ENCODE data around the gene PRCD.
A peak's percentile ranks its signal among the peaks of the same experiment; 100 is the strongest.
"Not testable (repeated sequence)": the region's sequence is repeated elsewhere in the genome, so short reads cannot be mapped to it uniquely, and the experiment has no call there.

Gene PRCD

DNA sequence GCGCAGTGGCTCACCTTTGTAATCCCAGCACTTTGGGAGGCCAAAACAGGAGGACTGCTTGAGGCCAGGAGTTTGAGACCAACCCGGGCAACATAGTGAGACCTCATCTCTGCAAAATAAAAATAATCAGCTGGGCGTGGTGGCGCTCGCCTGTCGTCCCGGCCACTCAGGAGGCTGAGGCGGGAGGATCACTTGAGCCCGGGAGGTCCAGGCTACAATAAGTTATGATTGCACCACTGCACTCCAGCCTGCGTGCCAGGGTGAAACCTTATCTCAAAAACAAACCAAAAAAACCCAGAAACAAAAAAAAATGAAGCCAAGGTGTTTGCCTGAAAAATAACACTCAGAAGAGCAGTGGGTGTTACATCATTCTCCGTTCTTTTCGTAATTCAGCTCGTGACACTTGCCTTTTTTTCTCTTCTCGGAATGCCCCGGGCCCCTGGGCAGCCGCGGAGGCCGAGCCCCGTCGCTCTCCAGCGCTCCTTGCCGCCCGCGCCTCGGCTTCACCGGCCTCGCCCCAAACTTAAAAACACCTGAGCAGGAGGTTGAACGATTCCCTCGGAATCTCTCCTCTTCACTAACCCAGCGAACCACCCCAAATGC, 17.0 kb downstream of the PRCD start:
- DNase-seq (ENCODE audit: low spot score) = no peak

DNA sequence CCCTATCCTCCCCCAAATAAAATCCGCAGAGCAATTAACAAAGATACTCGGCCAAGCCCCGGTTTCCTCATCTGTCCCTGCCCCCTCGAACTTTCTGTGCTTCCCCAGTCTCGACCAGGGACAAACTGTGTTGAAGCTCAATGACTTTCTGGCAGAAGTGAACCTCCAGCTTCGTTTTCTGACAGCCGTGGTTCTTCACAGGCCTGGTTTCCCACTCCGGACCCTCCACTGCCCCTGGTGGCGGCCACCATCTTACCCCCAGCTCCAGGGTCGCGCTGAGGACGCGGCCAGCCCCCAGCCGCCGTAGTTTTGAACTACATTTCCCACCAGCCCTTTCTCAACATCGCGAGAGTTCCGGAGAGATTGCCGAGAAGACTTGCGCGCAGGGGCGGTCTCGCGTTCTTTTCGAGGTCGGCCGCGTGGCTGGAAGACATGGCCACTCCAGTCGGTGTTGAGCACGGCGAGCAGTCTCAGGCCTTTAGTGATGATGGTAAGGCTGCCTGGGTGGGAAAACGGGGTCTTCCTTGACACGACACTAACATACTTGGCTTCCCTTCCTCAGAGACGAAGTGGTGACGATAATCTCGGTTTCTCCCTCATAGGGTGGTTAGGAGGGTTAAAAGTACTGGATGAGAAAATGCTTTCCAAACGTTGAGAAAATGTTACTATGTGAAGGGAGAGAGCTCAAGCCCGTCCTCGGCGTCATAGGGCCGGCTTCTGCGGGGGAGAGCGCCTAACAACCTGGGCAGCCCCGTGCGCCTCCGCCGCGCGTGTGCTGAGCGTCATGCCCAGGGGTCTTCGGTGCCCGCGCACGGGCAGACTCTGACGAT, 17.7 kb downstream of the PRCD start:
- peak; percentile 88 for DNase-seq (ENCODE audit: low spot score)

DNA sequence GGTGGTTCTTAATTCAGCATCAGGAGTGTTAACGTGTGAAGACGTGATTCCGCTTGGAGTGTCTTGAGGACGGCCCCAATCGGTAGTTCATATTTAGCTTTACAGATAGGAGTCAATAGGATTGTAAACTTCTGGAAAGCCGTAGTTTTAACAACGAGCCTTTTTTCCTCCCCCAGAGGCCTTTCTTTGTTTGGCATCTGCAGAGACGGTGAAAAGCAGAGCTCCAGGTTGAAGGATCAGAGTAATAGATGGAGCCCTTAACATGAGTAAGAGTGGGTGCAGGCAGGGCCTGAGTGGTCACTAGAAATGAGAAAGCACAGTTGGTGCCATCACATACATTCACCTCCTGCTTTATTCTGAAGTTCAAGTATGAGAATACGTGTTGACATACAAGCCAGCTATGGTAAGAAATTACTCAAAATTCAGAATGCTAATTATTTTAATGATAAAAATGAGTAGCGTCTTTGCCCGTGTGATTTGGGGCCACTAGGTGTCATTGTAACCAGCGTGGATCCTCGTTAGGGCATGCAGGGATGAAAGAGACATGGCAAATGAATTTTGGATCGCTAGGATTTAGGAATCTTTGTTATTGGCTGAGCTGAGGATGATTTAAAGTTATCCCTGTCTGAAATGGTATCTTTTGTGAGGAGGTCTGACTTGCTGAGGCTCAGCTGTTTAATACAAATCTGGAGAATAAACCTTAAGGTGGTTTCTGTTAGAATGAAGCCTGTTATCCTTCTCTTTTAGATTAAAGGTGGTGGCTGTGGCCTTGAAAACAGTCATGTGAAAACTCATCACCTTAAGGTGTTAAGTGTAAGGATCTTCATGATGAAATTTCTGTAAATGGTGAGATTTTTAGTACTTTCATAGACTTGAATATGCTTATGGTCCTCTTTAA, 18.6 kb downstream of the PRCD start:
- no peak for DNase-seq (ENCODE audit: low spot score)

DNA sequence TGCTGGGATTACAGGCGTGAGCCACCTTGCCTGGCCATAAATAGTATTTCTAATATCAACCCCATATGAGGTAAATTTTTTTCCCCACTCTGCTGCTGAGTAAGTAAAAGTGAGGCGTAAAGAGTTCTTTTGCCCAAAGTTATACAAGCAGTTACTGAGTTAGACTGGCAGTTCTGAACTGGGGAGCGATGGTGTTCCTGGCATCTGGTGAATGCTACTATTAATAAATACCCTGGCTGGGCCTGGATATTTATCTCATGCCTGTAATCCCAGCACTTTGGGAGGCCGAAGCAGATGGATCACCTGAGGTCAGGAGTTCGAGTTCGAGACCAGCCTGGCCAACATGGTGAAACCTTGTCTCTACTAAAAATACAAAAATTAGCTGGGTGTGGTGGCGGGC, 19.6 kb downstream of the PRCD start:
- DNase-seq (ENCODE audit: low spot score) = not testable (repeated sequence)

DNA sequence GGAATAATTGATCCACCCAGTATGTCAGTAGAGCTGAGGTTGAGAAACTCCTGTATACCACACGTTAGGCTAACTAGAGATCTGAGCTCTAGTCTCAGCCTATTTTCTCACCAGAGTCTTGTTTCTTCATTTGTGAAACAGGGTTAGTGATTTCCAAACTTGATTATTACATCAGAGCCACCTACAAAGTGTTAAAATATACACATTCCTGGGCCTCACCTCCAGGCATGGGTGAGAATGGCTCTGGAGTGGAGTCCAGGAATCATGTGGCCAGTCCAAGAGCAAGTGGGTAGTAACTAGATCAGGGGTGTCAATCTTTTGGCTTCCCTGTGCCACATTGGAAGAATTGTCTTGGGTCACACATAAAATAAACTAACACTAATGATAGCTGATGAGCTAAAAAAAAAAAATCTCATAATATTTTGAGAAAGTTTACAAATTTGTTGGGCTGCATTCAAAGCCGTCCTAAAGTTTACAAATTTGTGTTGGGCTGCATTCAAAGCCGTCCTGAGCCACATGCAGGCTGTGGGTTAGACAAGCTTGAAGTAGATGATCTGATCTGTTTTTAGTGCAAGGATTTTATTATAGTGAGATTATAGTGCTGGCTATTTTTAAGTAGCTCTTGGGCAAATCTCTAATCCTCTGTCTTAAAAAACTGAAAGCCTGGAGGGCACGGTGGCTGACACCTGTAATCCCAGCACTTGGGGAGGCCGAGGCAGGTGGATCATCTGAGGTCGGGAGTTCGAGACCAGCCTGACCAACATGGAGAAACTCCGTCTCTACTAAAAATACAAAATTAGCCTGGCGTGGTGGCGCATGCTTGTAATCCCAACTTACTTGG, 20.4 kb downstream of the PRCD start:
- DNase-seq (ENCODE audit: low spot score) = no peak

DNA sequence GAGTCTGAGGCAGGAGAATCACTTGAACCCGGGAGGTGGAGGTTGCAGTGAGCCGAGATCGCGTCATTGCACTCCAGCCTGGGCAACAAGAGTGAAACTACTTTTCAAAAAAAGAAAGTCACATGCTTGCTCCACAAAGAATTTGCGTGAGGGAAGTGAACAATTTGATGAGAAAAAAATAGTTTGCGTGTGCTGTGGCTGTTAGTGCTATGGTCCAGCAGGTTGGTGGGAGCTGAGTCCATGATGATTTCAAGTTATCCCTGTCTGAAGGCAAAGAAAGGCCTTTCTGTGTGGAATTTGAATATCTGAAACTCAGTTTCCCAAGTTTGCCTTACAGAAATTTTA, 21.0 kb downstream of the PRCD start:
- no peak for DNase-seq (ENCODE audit: low spot score)

DNA sequence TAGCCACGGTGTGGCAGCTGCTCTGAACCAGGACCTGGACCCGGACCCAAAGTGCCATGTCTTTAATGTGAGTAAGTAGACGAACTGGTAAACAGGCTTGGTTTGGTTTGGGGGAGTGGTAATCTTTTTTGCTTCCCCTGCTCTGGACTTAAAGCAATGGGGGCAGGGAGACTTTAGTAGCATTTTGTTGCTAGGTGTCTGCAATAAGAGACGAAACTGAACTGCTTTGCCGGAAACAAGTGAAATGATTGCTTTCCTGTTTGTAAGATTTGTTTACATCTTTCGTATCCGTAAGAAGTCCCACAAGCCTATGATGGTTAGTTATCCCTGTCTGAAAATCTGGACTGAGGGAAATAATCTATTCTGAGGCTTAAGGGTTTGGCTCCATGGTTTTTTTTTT, 21.5 kb downstream of the PRCD start:
- no peak for DNase-seq (ENCODE audit: low spot score)

DNA sequence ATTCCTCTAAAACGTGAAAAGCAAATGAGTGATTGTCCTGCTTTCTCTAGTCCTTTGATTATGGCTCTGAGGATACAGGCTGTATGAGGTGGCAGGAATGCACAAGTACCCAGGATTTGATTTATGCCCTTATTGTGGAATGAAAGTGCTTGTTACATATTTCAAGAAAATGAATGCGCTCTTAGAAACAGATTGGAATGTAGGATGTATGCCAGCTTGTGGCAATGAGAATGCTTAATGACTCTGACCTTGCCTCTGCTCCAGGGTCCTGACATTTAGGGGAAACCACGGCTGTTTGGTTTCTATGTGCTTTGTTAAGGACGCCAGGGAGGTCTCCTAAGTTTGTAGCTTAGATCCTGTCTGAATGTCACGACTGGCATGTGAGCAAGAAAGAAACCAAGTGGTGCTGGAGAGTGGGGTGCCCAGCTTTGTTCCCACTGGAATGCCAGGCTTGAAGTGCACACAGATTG, 22.0 kb downstream of the PRCD start:
- DNase-seq (ENCODE audit: low spot score) = no peak

DNA sequence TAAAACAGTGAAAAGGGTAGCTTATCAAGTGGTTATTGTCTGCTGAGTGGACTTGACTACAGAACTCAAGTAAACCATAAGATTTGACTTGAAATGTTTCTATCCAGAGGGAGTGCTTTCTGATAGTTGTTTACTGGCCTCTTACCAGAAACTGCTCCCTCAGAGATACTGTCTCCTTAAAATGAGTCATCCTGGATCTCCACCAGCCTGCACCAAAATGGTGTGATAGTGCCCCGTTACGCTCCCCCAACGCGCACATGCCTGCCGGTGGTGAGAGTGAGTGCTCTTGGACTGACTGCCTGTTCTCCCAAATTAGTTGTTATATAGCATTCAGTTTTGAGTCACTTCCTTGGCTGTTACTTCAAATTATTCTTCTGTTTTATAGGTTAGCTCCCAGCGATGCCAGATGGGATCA, 22.9 kb downstream of the PRCD start:
- no peak for DNase-seq (ENCODE audit: low spot score)

DNA sequence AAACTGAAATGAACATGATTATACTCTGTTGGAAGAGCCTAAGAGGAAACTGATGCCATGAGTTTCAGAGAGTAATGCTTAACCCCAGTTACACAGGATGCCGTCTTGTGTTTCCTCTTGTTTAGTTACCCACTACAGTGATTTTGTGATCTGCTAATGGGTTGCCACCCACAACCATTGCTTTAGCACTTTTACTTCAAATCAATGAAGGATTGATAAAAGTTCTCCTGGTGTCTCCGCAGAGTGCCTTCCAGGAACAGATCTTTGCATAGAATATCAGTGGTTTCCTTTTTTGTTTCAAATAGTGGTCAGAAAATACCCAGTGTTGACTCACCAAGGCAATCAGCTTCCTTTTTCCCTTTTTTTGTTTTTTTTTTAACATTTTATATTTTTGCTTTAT, 23.5 kb downstream of the PRCD start:
- DNase-seq (ENCODE audit: low spot score) = not testable (repeated sequence)

DNA sequence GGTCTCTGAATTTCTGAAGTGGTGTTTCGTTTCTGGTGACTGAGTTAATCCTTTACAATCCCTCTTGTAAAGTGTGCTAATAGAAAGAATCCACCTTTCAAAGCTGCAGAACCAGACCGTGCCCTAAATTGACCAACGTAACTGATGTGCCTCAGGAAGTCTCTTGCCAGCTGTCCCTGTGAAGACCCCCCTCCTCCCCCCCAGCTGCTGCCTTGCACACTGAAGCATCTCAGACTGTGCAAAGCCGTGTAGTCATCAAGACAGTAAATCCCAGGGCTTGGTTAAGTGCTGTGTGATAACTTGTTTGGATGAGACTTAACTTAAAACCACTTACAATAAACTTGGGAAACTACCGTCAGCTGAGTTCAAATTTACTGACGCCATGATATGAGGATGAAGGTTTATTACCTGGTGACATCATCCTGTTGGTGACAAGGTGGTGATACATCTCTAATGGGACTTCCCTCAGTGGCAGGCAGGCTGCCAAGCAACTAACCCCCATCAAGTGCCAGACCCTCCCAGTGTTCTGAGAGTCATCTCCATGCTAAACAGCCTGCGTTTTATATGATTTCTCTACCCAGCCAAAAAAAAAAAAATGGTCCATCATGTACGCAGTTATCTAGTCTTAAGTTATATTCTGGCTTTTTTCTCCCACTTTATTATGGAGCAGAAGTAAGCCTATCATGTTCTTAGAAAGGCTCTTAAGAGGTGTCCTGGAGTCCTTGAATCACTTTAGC, 25.3 kb downstream of the PRCD start:
- DNase-seq (ENCODE audit: low spot score) = not testable (repeated sequence)

DNA sequence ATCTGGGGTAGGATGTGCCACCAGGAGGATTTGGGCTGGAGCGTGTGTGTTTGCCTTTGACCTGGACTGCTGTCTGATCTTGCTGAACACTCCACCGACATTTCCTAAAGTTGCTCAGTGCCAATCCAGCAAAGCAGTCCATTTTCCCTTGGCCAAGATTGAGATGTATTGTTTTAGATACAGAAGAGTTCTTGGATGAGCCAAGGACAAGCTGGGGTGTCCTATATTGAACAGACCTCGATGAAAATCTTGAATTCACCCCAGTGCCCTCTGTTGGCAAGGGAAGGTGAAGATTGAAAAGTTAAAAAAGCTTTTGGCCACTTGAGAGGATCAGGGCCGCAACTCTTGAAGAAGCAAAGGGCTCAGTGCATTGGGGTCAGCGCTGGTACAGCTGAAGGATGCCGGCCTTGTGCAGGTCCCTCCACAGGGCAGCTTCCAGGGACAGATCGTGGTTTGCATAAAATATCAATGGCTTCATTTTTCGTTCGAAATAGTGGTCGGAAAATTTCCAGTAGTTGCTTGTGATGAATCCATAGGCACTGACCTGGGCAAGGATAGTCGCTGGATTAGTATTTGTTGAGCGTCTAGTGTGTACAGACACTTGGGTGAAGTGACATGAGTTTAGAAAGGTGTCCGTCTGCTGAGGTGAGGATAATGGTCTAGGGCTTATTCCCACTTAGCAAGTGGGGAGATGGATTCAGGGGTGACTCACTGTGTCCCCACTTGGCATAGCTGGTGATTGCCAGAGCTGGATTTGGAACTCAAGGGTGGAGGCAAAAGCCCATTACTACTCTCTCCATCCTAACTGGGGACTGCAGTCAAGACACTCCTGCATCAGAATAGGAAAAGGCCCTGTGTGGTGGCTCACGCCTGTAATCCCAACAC, 26.1 kb downstream of the PRCD start:
- no peak for DNase-seq (ENCODE audit: low spot score)

DNA sequence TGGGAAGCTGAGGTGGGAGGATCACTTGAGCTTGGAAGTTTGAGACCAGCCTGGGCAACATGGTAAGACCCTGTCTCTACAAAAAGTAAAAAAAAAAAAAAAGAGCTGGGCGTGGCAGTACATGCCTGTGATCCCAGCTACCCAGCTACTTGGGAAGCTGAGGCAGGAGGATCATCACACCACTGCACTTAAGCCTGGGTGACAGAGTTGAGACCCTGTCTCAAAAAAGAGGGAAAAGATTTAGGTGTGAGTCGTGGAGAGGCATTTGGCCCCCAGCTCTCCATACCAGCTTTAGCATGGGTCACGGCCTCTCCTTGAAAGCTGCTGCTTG, 26.7 kb downstream of the PRCD start:
- no peak for DNase-seq (ENCODE audit: low spot score)

DNA sequence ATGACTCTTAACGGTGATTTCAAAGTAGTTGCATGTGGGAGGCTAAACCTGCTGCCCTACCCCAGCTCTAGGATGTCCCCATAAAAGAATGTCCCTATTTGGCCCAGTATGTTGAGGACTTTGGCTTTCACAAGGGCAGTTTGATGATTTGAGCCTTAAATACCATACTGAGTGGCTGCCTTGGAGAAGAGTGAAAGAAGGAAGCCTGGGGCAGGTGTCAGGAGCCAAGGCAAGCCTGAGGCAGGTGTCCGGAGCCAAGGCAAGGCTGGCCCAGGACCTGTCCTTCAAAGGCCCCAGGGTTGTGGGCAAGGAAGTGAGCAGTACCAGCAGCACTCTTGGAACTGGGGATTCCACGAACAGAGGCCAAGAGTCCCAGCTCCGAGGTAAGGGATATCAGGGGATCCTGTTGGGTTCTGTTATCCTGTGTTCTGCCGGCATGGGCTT, 27.2 kb downstream of the PRCD start:
- no peak for DNase-seq (ENCODE audit: low spot score)

DNA sequence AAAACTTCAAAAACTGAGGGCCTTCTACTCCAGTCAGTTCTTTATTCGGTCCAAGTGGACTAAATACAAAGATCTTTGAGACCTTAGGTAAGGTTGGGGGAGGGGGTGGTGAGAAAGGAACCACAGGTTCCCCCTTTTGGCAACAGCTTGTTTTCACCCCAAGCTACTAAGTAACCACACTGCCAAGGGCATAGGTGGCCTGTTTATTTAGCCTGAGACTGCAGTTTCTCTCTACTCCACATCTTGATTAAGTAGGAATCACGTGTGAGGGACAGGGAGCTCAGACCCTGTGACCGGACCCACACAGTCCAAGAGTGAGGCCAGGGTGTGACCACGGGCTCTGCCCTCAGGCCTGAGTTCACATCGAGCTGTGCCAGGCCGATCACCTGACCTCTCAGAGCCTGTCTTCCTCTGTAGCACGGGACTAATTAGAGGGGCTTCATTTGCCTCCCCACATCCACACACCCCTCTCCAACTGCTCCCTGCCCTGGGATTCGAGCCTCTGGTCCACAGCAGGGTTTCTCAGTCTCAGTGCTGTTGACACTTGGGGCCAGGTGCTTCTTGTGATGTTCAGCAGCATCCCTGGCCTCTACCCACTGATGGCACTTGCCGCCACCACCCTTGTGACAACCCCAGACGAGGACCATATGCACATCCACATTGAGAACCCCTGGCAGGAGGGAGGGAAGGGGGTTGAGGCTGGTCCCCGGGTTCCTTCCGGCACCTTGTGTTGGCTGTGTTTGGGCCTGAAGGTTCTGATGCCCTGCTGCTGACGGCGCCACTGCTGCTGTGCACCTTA, 28.0 kb downstream of the PRCD start:
- DNase-seq (ENCODE audit: low spot score) = no peak

DNA sequence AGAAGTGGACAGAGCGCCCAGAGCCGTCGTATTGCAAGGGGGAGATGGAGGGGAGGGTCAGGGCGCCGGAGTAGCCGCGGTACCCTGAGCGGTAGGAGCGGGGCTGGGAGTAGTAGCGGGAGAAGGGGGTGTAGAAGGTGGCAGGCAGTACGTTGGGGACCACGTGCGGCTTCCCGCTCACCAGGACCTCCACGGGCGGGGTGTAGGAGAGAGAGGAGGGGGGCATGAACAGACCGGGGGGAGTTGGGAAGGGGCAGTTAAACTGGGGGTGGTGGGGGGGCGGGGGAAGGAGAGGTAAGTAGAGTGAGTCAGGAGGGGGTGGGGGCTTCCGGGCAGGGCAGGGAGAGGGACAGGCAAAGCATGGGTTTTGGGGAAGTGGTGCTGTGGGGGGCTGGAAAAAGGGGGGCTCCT, 29.0 kb downstream of the PRCD start:
- DNase-seq (ENCODE audit: low spot score) = no peak

DNA sequence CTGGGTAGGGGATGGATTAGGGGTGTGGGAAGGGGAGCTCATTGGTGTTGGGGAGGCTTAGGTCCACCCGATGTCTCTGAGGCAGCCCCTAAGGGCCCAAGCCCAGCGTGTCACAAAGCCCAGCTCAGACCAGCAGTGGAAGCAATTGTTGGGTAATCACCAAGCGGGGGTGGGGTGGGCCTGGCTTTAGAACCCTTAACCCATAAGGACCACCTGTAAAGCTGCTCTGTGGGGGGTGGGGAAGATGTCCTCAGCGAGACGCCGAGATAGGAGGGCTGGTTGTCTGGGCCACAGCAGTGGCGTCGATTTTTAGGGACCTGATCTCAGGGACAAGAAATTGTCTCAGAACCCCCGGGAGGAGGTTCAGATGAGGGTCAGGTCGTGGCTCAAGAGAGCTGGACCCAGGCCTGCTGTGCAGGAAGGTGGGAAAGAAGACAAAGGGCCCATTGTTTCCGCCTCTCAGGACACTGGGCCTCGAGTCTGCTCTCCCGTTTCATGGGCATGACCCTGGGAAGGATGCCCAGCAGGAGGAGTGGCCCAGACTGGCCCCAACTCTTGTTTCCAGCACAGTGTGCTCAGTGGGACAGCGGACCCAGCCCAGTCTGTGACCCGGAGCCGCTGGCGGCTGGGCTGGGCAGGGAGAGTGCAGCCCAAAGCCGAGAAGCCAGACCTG, 29.9 kb downstream of the PRCD start:
- peak; percentile 68 for DNase-seq (ENCODE audit: low spot score)

DNA sequence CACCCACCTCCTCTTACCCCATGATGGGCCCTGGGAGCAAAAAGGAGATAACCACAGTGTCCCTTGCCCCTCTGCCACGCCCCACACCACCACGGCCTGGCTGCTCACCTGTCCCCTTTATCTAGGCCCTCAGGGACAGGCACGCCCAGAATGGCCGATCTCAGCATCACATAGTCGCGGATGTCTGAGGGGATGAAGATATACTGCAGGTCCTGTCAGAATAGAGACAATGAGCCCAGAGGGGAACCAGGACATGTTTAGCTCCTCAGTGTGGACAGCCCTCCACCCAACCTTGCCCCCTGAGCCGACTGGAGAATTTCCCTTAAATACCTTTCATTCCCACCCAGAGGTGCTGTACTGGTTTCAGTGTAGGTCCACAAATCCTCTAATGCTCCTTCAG, 30.6 kb downstream of the PRCD start:
- no peak for DNase-seq (ENCODE audit: low spot score)

All from putamen (tissue), 1 donor.